ENCODE results near the gene N4BP3. TPM values are rescaled to one million over a fixed set of nuclear protein-coding genes. Genes with fewer than 3 reads are reported as not detected.
A peak's percentile ranks its signal among the peaks of the same experiment; 100 is the strongest.

Gene N4BP3
- total RNA-seq, 1 experiment from 2014 or later, result 46.2 TPM

- TF ChIP-seq NFATC4 (CRISPR knock-in tag; IDR thresholded peaks at IDR 0.05), result no peak
- no peak for TF ChIP-seq TP53 (CRISPR knock-in tag; IDR thresholded peaks at IDR 0.05)
- no peak for TF ChIP-seq ATF6 (CRISPR knock-in tag; IDR thresholded peaks at IDR 0.05)
- TF ChIP-seq IRF2 (CRISPR knock-in tag; IDR thresholded peaks at IDR 0.05; ENCODE audit: borderline replicate concordance, low read depth), result no peak
Measured at GRCh38 chr5:178119915-178120606, 6.7 kb downstream of the N4BP3 start (continued).

DNA sequence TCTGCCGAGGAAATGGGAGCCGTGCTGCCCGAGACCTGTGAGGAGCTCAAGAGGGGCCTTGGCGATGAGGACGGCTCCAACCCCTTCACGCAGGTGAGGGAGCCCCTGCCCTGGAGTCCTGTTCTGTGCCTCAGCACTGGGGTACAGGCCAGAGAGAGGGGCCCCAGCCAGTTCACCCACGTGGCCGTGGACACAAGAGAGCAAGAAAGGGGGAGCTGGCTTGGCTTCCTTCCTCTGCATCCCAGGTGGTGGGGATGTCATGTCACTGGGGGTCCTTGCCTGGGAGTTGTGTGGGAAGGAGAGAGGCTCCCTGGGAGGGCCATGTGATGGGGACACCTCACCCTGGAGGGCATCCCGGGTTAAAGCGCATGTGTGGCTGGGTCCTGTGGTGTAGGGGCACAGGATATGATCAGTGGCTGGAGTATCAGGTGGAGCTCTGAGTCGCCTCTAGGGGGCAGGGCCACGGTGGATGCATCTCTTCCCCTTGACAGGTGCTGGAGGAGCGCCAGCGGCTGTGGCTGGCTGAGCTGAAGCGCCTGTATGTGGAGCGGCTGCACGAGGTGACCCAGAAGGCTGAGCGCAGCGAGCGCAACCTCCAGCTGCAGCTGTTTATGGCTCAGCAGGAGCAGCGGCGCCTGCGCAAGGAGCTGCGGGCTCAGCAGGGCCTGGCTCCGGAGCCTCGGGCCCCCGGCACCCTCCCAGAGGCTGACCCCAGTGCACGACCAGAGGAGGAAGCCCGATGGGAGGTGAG, 7.5 kb downstream of the N4BP3 start:
- Mint-ChIP-seq H3K9me3 (no peaks in the 10 kb centered on the region), H3K27me3 (ENCODE audit: low read depth) (no peaks in the 10 kb centered on the region), H3K36me3 (peaks cover 11% of the 10 kb centered on the region), H3K4me3 (no peak overlapping the region), H3K4me1 (peaks cover 65% of the 10 kb centered on the region), H3K27ac (peak overlapping the region; percentile 57)
- CTCF ChIA-PET, result interaction anchor here (0.5 to 8.9 kb wide), 30 partner anchors 8 to 708 kb away, joined by 3 to 138 read pairs (median 4); partner anchors contain the start of genes NHP2 and RMND5B
- TF ChIP-seq ZNF281 (CRISPR knock-in tag; IDR thresholded peaks at IDR 0.05) (0 out of 2 replicates have a peak, but pooled peaks have one; percentile 24), TP53 (CRISPR knock-in tag; IDR thresholded peaks at IDR 0.05) (no peak), ATF3 (CRISPR knock-in tag; conservative IDR thresholded peaks at IDR 0.05) (no peak), FOXP4 (CRISPR knock-in tag; IDR thresholded peaks at IDR 0.05) (0 out of 2 replicates have a peak, but pooled peaks have one; percentile 40)
- TF ChIP-seq, protein P1, sequence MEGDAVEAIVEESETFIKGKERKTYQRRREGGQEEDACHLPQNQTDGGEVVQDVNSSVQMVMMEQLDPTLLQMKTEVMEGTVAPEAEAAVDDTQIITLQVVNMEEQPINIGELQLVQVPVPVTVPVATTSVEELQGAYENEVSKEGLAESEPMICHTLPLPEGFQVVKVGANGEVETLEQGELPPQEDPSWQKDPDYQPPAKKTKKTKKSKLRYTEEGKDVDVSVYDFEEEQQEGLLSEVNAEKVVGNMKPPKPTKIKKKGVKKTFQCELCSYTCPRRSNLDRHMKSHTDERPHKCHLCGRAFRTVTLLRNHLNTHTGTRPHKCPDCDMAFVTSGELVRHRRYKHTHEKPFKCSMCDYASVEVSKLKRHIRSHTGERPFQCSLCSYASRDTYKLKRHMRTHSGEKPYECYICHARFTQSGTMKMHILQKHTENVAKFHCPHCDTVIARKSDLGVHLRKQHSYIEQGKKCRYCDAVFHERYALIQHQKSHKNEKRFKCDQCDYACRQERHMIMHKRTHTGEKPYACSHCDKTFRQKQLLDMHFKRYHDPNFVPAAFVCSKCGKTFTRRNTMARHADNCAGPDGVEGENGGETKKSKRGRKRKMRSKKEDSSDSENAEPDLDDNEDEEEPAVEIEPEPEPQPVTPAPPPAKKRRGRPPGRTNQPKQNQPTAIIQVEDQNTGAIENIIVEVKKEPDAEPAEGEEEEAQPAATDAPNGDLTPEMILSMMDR (IDR thresholded peaks at IDR 0.05), result peak; percentile 51; the same call in 1 of the 2 replicates
- ATAC-seq (peak; percentile 62), DNase-seq (ENCODE audit: low spot score) (peak; percentile 83)
- POLR2A ChIA-PET, result interaction anchor here (0.6 to 1.5 kb wide), 5 partner anchors 10 to 84 kb away, joined by 3 to 10 read pairs (median 5); partner anchors contain the start of genes HNRNPAB, NHP2 and RMND5B

All from WTC11 (cell line).